Ammon's horn (tissue), 1 donor: Measurements from ENCODE around the gene MLX.
"Not testable (repeated sequence)": the region's sequence is repeated elsewhere in the genome, so short reads cannot be mapped to it uniquely, and the experiment has no call there.

Source experiments
- DNase-seq: peaks from one replicate; pipeline ENCODE4 v3.0.0-alpha.2; 2016; ENCODE audit warnings: low spot score

Gene MLX

DNA sequence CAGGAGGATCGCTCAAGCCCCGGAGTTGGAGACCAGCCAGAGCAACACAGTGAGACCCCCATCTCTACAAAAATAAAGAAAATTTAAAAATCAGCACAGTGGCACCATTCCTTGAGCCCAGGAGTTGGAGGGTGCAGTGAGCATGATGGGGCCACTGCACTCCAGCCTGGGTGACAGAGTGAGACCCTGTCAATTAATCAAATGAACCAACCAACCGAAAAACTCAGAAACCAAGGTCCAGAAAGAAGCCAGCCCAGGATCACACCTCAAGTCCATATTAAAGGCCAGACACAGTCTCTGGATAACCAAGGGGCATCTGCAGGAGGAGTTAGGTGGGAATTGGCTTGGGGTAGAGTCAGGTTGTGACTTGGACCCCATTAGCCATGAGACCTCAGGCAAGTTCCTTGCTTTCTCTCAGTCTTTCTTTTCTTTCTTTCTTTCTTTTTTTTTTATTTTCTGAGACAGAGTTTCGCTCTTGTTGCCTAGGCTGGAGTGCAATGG lies 11.7 kb upstream of the MLX start:
- DNase-seq = no peak

DNA sequence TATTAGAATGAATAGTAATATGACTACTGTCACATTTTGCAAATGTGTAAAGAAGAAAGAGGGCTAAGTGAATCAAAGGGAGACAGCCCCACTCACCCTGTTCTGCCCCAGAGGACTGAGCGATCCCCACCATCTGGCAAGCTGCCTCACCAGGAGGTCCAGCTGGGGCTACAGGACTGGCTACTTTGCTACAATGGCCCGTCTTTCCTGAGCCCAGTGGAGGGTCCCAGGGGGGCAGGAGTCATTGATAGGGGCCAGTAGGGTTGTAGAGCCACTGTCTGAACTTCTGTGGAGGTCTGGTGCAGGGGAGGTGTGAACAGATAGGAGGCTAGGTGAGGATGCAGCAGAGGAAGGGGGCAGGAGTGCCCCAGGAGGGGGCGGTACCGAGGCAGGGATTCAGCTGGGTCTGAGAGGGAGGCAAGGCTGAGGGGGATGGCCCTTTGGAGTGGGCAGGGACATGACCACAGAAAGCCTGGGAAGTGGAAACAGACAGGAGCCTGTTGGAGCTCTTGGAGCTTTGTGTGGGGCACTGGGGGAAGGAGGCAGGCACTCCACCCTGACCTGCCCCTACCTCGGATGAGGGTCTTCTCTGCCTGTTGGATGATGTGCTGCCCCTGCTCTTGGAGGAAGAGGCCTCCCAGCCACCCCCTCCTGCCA lies 10.8 kb upstream of the MLX start:
- DNase-seq = not testable (repeated sequence)

DNA sequence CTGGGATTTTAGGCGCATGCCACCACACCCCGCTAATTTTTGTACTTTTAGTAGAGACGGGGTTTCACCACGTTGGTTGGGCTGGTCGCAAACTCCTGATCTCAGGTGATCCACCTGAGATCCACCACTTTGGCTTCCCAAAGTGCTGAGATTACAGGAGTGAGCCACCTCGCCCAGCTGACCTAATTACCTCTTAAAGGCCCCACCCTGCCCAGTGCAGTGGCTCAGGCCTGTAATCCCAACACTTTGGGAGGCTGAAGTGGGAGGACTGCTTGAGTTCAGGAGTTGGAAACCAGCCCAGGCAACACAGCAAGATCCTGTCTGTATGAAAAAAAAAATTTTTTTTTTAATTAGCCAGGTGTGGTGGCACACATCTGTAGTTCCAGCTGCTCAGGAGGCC lies 7.8 kb upstream of the MLX start:
- DNase-seq = no peak

DNA sequence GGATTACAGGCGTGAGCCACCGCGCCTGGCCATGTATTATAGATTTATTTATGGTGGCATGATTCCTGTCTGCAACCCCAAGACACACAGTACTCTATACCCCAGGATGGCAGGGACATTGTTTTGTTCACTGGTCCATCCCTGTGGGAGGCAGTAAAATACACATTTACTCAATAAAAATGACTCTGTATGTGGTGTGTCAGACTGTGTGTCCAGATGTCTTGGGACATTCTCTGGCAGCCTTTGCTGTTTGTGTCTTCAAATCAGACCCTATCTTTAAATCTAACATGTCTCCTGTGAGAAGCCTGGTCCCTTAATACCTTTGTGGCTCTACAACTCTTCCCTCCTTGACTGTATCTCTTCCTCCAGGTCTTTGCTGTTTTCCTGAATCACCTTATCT lies 6.7 kb upstream of the MLX start:
- no peak for DNase-seq

DNA sequence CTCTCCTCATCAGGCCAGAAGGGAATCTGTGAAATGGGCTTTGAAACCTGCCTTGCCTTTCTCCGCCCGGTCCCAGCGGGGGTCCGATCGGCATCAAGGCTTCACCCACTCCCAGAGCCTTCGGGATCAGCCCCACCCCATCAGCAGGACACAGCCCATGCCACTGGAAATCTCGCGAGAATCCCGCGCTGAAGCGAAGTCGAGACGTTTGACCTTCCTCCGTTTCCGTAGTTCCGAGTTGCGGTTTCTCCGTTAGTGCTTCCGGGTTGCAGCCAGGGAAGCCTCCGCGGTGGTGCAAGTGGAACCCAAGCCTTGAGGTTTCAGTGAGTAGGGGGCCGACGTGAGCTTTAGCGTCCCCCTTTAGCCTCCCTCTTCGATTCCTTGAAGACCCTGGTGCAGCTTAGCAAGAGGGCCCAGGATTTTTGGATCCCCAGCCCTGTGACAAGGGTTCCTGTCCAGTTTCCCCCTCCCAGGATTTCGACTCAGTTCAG lies 5.0 kb upstream of the MLX start, which contains the start of gene COASY:
Gene COASY (plus strand): TSS at position 252 of the 491 bp plus-strand sequence. CDS start 475 bp downstream, outside the sequence.
- peak; percentile 95 for DNase-seq

DNA sequence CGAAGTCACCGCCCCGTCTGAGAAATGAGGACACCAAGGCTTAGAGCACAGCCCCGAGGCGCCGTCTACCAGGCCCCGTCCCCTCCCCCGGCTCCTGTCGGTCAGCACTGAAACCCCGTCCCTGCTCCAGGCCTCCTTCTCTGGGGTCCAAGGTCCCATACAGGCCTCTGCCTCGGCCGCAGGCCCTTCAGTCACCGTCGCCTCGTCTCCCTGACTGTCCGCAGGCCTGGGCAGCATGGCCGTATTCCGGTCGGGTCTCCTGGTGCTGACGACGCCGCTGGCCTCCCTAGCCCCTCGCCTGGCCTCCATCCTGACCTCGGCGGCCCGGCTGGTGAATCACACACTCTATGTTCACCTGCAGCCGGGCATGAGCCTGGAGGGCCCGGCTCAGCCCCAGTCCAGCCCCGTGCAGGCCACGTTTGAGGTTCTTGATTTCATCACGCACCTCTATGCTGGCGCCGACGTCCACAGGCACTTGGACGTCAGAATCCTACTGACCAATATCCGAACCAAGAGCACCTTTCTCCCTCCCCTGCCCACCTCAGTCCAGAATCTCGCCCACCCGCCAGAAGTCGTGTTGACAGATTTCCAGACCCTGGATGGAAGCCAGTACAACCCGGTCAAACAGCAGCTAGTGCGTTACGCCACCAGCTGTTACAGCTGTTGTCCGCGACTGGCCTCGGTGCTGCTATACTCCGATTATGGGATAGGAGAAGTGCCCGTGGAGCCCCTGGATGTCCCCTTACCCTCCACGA lies 4.3 kb upstream of the MLX start:
- DNase-seq = no peak

DNA sequence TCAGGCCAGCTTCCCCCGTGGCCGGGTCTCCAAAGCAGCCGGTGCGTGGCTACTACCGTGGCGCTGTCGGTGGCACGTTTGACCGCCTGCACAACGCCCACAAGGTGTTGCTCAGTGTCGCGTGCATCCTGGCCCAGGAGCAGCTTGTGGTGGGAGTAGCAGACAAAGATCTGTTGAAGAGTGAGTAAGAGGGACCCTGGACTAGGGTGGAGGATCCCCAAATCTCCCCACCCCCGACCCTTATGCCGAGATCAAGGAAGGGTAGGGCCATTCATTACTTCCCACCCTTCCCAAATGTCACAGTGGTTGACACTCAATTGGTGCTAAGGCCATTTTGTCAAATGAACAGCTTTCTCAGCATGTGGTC lies 3.8 kb upstream of the MLX start:
- DNase-seq = no peak

DNA sequence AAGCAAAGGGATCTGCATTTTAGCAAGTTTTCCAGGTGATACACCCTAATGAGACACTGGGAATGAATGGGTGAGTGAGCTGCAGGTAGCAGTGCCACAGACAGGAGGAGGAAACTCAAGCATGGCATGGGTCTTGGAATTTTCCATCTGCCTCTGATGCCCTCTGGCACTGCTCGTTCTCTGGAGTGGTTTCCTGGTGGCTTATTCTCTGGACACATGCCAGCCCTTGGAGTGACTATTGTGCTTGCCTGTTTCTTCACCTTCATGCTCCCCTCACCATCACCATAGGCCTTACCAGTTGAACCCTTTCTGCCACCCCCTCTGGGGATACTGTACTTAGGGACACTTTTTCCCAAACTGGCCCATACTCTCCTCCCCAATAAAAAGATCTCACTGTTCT lies 3.4 kb upstream of the MLX start:
- no peak for DNase-seq

DNA sequence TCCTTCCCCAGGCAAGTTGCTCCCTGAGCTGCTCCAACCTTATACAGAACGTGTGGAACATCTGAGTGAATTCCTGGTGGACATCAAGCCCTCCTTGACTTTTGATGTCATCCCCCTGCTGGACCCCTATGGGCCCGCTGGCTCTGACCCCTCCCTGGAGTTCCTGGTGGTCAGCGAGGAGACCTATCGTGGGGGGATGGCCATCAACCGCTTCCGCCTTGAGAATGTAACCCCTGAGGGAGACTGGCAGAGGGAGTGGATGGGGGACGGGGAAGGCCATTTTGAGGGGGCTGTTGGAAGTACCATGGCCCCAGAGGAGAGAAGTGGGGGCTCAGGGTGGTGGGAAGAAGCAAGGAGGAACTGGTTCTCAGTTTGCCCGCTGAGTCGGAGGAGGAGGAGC lies 3.0 kb upstream of the MLX start:
- DNase-seq = no peak

DNA sequence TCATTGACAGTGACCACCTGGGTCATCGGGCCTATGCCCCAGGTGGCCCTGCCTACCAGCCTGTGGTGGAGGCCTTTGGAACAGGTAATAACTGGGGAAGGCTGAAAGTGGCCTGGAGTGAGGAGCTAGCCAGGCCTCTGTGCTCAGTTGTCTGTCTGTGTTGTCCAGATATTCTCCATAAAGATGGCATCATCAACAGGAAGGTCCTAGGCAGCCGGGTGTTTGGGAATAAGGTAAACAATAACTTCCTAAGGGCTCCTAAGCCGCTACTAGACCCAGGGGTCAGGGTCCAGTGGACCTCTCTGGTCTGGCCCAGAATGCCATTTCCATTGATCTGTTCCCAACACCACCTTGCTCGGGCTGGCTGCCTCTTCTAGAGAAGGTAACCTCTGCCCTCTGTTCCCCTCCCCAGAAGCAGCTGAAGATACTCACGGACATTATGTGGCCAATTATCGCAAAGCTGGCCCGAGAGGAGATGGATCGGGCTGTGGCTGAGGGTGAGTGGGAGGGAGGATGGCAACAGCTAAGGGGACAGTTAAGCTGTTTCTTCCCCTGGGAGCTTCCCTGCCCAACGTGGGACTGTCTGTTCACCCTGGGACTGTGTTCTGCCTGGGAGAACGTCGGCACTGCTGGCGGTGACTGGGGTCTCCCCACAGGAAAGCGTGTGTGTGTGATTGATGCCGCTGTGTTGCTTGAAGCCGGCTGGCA lies 1.9 kb upstream of the MLX start:
- no peak for DNase-seq

DNA sequence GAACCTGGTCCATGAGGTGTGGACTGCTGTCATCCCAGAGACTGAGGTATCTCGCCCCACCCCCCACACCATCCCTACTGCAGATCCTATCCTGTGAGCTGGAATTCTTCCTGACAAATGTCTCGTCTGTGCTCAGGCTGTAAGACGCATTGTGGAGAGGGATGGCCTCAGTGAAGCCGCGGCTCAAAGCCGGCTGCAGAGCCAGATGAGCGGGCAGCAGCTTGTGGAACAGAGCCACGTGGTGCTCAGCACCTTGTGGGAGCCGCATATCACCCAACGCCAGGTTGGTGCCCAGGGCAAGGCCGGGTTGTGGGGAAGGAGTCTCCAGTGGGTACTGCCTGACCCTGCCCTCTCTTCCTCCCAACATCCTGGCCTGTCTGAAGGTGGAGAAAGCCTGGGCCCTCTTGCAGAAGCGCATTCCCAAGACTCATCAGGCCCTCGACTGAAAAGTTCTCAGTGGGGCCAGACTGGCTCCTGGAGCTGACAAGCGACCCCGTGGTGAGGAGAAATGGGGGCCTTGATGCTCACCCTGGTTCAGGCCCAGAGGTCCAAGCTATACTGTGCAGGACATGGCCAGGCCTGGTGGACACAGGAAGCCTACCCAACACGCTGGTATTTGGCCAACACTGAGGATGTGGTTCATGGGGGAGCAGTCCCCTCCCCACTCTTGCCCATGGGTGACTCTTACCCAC lies 1.2 kb upstream of the MLX start:
- no peak for DNase-seq

DNA sequence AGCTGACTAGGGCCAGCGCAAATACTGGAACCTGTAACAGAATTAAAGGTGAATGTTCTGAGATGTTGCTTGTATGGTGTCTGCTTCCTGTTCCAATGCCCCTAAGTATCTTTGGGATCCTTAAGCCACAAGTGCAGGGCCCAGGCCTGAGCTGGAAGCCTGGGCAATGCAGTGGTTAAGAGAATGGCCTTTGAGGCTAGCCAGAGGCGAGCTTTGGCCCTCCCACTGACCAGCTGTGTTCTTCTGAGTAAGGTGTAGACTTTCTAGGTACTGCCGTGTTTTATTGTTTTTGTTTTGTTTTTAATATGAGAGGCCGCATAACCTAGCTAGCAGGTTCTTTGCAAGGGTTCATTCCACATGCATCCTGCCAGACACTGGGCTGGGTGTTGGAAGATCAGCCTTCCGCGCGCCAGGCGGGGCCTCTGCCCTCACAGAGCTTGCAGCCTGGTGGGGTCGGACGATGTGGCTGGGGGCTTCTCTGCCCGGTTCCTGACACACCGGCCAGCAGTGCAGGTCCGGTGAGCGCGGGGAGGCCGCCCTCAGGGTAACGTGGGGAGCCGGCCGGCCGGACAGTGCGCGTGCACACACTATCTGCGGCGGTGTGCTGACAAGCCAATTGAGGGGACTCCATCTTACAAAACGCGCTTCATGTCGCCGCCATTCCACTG lies 551 bp upstream of the MLX start:
- DNase-seq = no peak

DNA sequence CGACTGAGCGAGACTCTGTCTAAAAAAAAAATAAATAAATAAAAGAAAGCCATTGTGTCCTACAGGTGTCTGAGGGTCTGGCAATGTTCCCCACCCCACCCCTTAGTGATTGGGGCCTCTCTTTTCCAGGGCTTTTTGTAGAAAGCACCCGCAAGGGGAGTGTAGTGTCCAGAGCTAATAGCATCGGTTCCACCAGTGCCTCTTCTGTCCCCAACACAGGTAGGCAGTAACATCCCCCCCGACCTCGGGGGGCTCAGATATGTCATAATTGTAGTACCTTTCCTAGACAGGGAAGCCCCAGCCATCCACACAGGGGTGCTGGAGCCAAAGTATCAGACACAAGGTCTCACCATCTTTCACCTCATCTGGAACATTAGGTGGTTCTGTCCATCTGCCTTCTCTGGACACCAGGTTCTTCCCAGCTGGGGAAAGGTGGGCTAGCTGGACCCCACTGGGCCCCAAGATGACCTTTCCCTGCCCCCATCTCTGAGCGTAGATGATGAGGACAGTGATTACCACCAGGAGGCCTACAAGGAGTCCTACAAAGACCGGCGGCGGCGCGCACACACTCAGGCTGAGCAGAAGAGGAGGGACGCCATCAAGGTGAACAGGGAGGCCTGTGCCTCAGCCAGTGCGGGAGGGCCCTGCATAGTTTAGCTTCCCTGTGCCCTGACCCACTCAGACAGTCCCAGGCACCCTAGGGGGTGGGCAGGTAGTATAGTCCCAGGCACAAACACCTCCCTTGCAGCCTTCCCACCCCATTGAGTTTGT lies 1.6 kb downstream of the MLX start:
- no peak for DNase-seq

DNA sequence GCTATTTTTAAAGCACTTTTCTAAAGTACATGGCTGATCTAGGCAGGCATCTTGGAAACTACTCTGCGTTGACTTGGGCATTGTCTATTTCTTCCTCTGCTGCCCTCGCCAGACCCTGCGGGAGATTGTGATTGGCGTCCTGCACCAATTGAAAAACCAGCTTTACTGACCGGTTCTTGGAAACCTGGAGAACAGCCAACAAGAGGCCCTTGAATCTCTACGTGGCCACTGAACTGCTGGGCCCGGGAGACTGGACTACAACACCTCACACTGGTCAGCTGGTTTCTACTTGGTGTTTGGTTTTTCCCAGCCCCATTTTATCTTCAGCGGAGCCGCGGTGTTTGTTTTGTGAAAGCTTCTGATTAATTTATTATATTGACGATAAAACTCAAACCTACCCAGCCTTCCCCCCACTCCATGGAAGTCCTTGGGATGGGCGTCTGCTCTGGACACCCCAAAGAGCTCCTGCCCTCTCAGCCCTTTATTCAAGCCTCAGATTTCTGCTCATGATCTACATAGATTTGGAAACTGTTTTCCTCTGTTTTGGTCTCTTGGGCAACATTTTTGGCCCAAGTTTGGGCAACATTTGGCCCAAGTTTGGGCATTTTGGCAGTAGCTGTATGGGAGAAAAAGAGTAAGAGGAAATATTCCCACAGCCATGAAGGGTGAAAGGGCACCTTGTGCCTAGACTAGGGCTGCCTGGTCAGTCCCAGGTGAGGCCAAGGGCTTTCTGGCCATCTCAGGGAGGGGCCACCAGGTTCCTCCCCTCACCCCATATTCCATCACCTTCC lies 4.7 kb downstream of the MLX start:
- DNase-seq = no peak

DNA sequence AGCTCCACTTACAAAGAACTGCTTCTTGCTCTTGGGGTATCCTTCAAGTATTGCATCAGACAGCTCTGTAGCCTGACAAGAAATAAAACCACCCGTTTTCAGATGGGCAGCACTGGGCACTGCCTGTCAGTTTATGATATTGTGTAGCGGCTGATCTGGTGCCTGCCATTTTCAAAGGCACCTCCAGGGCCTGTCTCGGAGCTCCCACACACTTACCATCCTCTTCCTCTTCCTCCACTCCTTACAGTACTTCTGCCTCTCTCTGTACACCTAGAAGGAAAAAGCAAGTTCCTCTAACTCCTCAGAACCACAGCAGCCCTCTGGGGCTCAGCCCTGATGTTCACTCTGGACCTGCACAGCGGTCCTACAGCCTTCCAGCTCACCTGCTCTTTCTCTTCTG lies 6.2 kb downstream of the MLX start:
- DNase-seq = no peak

DNA sequence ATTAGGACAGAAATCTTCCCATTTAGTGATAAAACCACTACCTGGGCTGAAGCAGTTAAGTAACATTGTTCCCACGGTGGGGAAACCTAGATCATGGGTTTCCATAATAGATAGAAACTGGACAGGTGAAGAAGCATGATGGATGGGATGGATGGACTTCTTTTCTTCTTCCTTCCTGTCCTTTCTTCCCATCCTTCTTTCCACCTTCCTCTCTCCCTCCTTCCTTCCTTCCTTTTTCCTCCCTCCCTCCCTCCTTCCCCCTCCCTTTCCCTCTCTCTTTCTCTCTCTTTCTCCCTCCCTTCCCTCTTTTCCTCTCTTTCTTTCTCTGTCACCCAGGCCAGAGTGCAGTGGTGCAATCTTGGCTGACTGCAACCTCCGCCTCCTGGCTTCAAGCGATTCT lies 7.6 kb downstream of the MLX start:
- DNase-seq = no peak

DNA sequence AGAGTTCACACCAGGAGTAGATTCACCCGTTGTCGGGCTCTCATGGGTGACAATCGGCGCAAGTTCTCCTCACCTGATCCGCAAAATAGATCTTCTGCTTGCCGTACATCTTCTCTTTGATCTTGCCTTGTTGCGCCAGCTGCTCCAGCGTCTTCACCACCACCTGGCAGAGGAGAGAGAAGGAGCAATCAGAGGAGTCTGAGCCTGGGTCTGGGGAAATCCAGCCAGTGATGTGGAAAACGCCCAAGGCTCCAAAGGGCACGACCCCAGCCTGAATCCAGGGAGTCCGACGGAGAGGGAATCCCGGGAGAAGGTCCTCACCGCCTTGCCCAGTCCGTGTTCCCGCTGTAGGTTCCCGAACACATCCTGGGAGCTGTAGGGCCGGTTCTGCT lies 10.2 kb downstream of the MLX start:
- DNase-seq = no peak

DNA sequence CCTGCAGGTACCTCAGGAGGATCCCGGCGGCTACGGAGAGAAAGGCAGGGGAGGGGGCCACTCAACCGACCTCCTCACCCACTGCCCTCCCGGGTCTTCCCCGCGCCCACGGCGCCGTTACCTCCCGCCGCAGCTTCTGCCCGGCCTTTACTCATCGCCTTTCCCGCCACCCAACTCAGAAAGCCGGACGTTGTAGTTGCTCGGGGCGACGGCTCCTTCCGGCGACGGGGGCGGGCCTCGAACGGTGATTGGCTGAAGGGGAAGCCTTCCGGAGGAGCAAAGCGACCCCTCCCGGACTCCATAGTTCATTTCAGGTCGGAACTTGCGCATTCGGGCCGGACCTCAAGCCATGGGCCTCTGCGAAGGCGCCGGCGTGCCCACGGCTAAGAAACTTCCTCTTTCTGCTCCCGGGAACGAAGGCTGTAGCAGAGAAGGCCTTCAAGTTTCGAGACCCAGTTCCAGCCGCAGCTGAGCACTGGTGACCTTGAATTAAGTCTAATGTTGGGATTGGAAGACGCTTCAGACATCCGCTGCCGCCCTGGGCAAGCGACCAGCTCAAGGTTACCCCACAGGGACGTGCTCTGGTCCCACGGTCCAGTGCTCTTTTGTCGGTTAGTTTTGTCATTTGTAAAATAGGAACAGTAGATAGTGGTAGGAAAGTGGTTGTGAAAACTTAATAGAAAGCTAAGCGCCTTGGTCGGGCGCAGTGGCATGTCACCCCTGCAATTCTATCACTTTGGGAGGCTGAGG lies 10.8 kb downstream of the MLX start, which contains the start of gene PSMC3IP:
Gene PSMC3IP (minus strand): TSS at position 198 of the 750 bp plus-strand sequence. CDS start 43 bp downstream, at position 155.
- peak; percentile 96 for DNase-seq

DNA sequence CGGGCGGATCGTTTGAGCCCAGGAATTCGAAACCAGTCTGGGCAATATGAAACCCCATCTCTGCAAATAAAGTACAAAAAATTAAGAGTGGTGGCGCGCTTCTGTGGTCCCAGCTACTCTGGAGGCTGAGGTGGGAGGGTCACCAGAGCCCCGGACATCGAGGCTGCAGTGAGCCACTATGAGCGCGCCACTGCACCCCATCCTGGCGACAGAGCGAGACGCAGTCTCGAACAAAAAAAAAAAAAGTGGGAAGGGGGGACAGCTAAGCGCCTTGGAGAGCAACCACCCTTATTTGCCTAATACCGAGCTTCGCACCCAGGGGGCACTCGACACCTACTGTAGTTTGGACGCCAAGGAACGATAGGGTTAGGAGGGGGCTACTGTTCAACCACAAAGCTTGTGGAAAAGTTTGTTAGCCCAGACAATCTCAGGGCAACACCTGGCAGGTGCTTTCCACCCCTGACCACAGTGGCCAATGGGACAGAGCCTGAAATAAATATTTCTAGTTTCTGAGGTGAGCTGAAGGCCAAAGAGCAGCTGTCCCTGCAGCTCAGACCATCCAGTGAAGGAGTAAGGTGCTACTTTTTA lies 11.5 kb downstream of the MLX start:
- DNase-seq = peak; percentile 76
